ENCODE results near the gene AGMAT. TPM values are rescaled to one million over a fixed set of nuclear protein-coding genes. Genes with fewer than 3 reads are reported as not detected.

AGMAT gene
- total and polyA plus RNA-seq, 9 of the 15 experiments (the other 6 are each of a cell fraction or from before 2014, with no cell fraction given) = not detected

- no peak for TF ChIP-seq TSHZ1 (CRISPR knock-in tag; IDR thresholded peaks at IDR 0.05)
- TF ChIP-seq ZNF431 (CRISPR knock-in tag; IDR thresholded peaks at IDR 0.05) = 0 out of 2 replicates have a peak, but pooled peaks have one; percentile 17
- no peak for TF ChIP-seq TCFL5 (CRISPR knock-in tag; conservative IDR thresholded peaks at IDR 0.05)
- TF ChIP-seq, protein P1, sequence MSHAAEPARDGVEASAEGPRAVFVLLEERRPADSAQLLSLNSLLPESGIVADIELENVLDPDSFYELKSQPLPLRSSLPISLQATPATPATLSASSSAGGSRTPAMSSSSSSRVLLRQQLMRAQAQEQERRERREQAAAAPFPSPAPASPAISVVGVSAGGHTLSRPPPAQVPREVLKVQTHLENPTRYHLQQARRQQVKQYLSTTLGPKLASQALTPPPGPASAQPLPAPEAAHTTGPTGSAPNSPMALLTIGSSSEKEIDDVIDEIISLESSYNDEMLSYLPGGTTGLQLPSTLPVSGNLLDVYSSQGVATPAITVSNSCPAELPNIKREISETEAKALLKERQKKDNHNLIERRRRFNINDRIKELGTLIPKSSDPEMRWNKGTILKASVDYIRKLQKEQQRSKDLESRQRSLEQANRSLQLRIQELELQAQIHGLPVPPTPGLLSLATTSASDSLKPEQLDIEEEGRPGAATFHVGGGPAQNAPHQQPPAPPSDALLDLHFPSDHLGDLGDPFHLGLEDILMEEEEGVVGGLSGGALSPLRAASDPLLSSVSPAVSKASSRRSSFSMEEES (CRISPR knock-in tag; IDR thresholded peaks at IDR 0.05) = no peak
- TF ChIP-seq ARID3B (CRISPR knock-in tag; IDR thresholded peaks at IDR 0.05; ENCODE audit: borderline replicate concordance) = no peak
- no peak; the same call in 1 of the 2 replicates for TF ChIP-seq DPF2 (IDR thresholded peaks at IDR 0.05)
- TF ChIP-seq, protein P2, sequence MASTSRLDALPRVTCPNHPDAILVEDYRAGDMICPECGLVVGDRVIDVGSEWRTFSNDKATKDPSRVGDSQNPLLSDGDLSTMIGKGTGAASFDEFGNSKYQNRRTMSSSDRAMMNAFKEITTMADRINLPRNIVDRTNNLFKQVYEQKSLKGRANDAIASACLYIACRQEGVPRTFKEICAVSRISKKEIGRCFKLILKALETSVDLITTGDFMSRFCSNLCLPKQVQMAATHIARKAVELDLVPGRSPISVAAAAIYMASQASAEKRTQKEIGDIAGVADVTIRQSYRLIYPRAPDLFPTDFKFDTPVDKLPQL (IDR thresholded peaks at IDR 0.05; ENCODE audit: extremely low read depth, insufficient read length) = peak; percentile 22
- 0 out of 2 replicates have a peak, but pooled peaks have one; percentile 17 for TF ChIP-seq ETV1 (tag; conservative IDR thresholded peaks at IDR 0.05; ENCODE audit: low read depth)
- no peak for TF ChIP-seq TAL1 (IDR thresholded peaks at IDR 0.05)
- TF ChIP-seq EP400 (IDR thresholded peaks at IDR 0.05) = peak; percentile 47
- TF ChIP-seq DIDO1 (tag; IDR thresholded peaks at IDR 0.05; ENCODE audit: low read depth) = no peak
- no peak for TF ChIP-seq ZNF644 (tag; IDR thresholded peaks at IDR 0.05; ENCODE audit: low read depth)
- TF ChIP-seq, protein P3, sequence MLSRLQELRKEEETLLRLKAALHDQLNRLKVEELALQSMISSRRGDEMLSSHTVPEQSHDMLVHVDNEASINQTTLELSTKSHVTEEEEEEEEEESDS (CRISPR knock-in tag; IDR thresholded peaks at IDR 0.05) = no peak
- no peak for TF ChIP-seq SMARCA5 (IDR thresholded peaks at IDR 0.05)
- no peak for TF ChIP-seq SNRNP70 (optimal IDR thresholded peaks at IDR 0.05; ENCODE audit: low read depth, low read length)
- TF ChIP-seq ZNF766 (CRISPR knock-in tag; conservative IDR thresholded peaks at IDR 0.05) = 0 out of 2 replicates have a peak, but pooled peaks have one; percentile 70
- TF ChIP-seq PHF8 (IDR thresholded peaks at IDR 0.05; ENCODE audit: borderline replicate concordance, low read length) = peak; percentile 92
- no peak for TF ChIP-seq POU5F1 (IDR thresholded peaks at IDR 0.05; ENCODE audit: borderline replicate concordance, low read depth, low read length, partially characterized antibody)
- TF ChIP-seq PHF20 (IDR thresholded peaks at IDR 0.05; ENCODE audit: partially characterized antibody) = peak; percentile 21
- 0 out of 2 replicates have a peak, but pooled peaks have one; percentile 46 for TF ChIP-seq ELF2 (CRISPR knock-in tag; IDR thresholded peaks at IDR 0.05)
Observed at GRCh38 chr1:15617173-15618076, 32.6 kb upstream of the AGMAT start, which contains the start of gene DDI2 (continued).

Measured in K562 (cell line).